ENCODE results near the gene TCFL5.

Gene TCFL5

DNA sequence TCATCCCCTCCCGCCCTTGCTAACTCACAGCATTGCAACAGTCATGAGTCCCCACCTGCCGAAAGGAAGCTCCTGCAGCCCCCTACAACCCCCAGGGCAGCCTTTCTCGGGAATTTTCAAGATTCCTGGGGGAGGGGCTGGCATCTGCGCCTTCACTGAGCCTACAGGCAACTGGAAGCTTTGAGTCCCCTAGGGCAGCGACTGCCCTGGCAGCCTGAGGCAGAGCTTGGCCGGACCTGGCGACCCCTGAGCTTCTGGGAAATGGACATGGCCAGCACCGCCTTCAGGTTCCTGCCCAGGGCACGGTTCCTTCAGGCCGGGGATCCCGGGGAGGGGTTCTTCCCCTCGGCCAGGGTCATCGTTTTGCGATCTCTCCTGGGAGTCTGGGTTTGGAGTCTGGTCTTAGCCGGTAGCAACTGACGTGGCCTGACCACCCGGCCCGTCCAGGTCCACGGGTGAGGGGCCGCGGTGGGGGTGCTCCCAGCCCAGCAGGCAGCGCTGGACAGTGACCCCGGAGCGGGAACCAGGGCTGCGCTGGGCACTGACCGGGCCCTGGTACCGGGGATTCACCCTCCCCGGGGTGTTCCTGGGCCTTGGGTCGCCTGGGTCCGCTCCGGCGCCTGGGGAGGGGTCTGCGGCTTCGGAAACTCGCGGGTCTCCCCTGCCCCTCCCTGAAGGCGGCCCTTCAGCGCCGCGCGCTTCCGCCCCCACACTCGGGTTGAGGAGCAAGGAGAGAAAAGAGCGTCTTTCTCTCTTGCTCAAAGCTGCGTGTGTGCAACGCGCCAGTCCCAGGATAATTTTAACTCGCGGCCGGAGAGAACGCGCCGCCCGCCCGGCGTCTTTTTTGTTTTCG, 45.4 kb downstream of the TCFL5 start:
- no peak overlapping the region for H3K9ac ChIP-seq (ENCODE audit: low read length)

DNA sequence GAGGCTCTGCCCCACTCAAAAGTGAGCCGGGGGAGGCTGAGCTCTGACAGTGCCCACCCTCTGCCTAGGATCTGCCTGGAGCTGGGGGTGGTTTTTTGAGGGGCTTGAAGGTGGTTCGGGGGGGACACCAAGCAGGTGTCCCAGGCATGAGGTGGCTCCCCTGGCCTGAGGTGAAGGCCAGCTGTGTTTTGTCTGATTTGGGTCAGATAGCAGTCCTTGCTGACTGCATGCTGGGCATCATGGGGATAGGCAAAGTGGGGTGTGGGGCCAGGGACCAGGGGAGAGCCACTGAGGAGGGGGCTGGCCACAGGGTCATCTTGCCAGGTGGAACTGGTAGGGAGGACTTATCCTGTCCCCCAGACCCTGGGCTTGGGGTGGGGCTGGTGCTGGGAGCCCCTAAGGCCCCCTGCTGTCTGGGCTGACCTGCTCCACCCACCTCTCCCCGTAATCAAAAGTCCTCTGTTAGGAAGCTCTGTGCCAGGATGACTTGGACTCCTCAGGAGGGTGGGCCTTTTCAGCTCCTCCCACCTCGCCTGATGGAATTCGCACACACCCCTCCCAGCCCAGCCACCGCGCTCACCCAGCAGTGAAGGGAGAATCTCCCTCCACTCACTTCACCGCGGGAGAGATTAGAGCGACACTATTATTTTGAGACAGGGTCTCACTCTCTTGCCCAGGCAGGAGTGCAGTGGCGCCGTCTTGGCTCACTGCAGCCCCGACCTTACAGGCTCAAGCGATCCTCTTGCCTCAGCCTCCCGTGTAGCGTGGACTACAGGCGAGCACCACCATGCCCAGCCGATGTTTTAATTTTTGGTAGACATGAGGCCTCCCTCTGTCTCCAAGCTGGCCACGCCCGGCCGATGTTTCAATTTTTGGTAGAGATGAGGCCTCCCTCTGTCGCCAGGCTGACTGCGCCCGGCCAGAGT, 46.3 kb downstream of the TCFL5 start:
- Histone ChIP-seq H3K9ac (ENCODE audit: low read length) (no peak overlapping the region), H3K4me1 (ENCODE audit: insufficient read depth, low read length, severe bottlenecking) (no peaks in the 10 kb centered on the region), H3K9me3 (ENCODE audit: low read length) (no peaks in the 10 kb centered on the region), H3K9me2 (ENCODE audit: low read depth, low read length) (no peaks in the 10 kb centered on the region), H3K4me2 (ENCODE audit: low read length) (no peak overlapping the region), H3K4me3 (ENCODE audit: low read depth, low read length, poor library complexity, severe bottlenecking) (no peak overlapping the region), H3F3A (ENCODE audit: insufficient read depth, low read length) (no peaks in the 10 kb centered on the region), H2AFZ (ENCODE audit: low read length) (no peak overlapping the region), H3K79me2 (ENCODE audit: insufficient read depth, low read length) (no peaks in the 10 kb centered on the region), H3K27me3 (ENCODE audit: insufficient read depth, low read length) (no peaks in the 10 kb centered on the region; the same call in 1 of the 2 replicates), H4K20me1 (ENCODE audit: insufficient read depth, low read length) (no peaks in the 10 kb centered on the region), H3K27ac (ENCODE audit: low read depth, low read length, poor library complexity, severe bottlenecking) (no peak overlapping the region), H3K36me3 (ENCODE audit: insufficient read depth, low read length) (peaks cover 35% of the 10 kb centered on the region)
- no peak for TF ChIP-seq EZH2 (IDR thresholded peaks at IDR 0.05; ENCODE audit: borderline replicate concordance, low read length)
- TF ChIP-seq, protein P1, sequence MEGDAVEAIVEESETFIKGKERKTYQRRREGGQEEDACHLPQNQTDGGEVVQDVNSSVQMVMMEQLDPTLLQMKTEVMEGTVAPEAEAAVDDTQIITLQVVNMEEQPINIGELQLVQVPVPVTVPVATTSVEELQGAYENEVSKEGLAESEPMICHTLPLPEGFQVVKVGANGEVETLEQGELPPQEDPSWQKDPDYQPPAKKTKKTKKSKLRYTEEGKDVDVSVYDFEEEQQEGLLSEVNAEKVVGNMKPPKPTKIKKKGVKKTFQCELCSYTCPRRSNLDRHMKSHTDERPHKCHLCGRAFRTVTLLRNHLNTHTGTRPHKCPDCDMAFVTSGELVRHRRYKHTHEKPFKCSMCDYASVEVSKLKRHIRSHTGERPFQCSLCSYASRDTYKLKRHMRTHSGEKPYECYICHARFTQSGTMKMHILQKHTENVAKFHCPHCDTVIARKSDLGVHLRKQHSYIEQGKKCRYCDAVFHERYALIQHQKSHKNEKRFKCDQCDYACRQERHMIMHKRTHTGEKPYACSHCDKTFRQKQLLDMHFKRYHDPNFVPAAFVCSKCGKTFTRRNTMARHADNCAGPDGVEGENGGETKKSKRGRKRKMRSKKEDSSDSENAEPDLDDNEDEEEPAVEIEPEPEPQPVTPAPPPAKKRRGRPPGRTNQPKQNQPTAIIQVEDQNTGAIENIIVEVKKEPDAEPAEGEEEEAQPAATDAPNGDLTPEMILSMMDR (IDR thresholded peaks at IDR 0.05; ENCODE audit: low read length) = no peak

More for the DNA sequence above, 45.4 kb downstream of the TCFL5 start:
- Histone ChIP-seq H2AFZ (ENCODE audit: low read length) (no peak overlapping the region), H3K36me3 (ENCODE audit: insufficient read depth, low read length) (peaks cover 26% of the 10 kb centered on the region), H3K79me2 (ENCODE audit: insufficient read depth, low read length) (no peaks in the 10 kb centered on the region), H3K4me3 (ENCODE audit: low read depth, low read length, poor library complexity, severe bottlenecking) (no peak overlapping the region), H3K4me2 (ENCODE audit: low read length) (no peak overlapping the region), H3K9me3 (ENCODE audit: low read length) (no peaks in the 10 kb centered on the region), H4K20me1 (ENCODE audit: insufficient read depth, low read length) (no peaks in the 10 kb centered on the region), H3K4me1 (ENCODE audit: insufficient read depth, low read length, severe bottlenecking) (no peaks in the 10 kb centered on the region), H3K27ac (ENCODE audit: low read depth, low read length, poor library complexity, severe bottlenecking) (no peak overlapping the region), H3K9me2 (ENCODE audit: low read depth, low read length) (no peaks in the 10 kb centered on the region), H3K27me3 (ENCODE audit: insufficient read depth, low read length) (no peaks in the 10 kb centered on the region; the same call in 1 of the 2 replicates), H3F3A (ENCODE audit: insufficient read depth, low read length) (no peaks in the 10 kb centered on the region)
- TF ChIP-seq, protein P1 (IDR thresholded peaks at IDR 0.05; ENCODE audit: low read length) = no peak
- TF ChIP-seq EZH2 (IDR thresholded peaks at IDR 0.05; ENCODE audit: borderline replicate concordance, low read length) = no peak

DNA sequence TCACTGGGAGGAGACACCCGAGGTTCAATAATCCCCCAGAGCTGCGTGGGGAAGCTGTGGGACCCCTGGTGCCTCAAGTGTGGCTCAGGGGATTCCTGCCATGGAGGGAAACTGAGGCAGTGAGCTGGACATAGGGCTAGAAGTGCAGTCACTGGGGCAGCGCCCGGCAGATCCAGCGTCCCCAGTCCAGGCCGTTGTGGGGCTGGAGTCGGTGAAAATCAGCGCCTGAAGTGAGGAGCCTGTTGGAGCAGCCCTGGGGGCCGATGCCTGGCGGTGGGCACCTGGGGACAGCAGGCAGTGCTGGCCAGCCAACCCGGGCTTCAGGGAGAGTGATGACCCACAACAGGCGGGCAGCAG, 46.9 kb downstream of the TCFL5 start:
- Histone ChIP-seq H3K27me3 (ENCODE audit: insufficient read depth, low read length) (no peaks in the 10 kb centered on the region; the same call in 1 of the 2 replicates), H3K4me3 (ENCODE audit: low read depth, low read length, poor library complexity, severe bottlenecking) (no peak overlapping the region), H2AFZ (ENCODE audit: low read length) (no peak overlapping the region), H3K4me1 (ENCODE audit: insufficient read depth, low read length, severe bottlenecking) (no peaks in the 10 kb centered on the region), H3K4me2 (ENCODE audit: low read length) (no peak overlapping the region), H3K9me3 (ENCODE audit: low read length) (no peaks in the 10 kb centered on the region), H3K79me2 (ENCODE audit: insufficient read depth, low read length) (no peaks in the 10 kb centered on the region), H3K36me3 (ENCODE audit: insufficient read depth, low read length) (peaks cover 42% of the 10 kb centered on the region), H4K20me1 (ENCODE audit: insufficient read depth, low read length) (no peaks in the 10 kb centered on the region), H3K27ac (ENCODE audit: low read depth, low read length, poor library complexity, severe bottlenecking) (no peak overlapping the region), H3K9ac (ENCODE audit: low read length) (no peak overlapping the region), H3K9me2 (ENCODE audit: low read depth, low read length) (no peaks in the 10 kb centered on the region), H3F3A (ENCODE audit: insufficient read depth, low read length) (no peaks in the 10 kb centered on the region)
- TF ChIP-seq EZH2 (IDR thresholded peaks at IDR 0.05; ENCODE audit: borderline replicate concordance, low read length) = no peak
- TF ChIP-seq, protein P1 (IDR thresholded peaks at IDR 0.05; ENCODE audit: low read length) = no peak

Measured in OCI-LY1 (cell line).